Measurements from ENCODE around the gene TFDP2.
"Not testable (repeated sequence)": the region's sequence is repeated elsewhere in the genome, so short reads cannot be mapped to it uniquely, and the experiment has no call there.

DNA sequence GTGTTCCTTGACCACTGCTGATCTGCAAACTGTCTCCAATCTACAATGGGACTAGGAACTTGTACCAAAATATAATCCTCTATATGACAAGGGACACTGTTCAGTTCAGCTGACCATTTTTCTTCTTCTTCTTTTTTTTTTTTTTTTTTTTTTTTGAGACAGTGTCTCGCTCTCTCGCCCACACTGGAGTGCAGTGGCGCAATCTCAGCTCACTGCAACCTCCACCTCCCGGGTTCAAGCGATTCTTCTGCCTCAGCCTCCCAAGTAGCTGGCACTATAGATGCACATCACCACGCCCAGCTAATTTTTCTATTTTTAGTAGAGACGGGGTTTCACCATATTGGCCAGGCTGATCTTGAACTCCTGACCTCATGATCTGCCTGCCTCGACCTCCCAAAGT is 174.6 kb downstream of the TFDP2 start:
- not testable (repeated sequence) for TF ChIP-seq ZFP3 (CRISPR knock-in tag; IDR thresholded peaks at IDR 0.05); ZNF70 (CRISPR knock-in tag; IDR thresholded peaks at IDR 0.05); ZNF565 (CRISPR knock-in tag; conservative IDR thresholded peaks at IDR 0.05; ENCODE audit: low read depth); ZFP30 (CRISPR knock-in tag; IDR thresholded peaks at IDR 0.05)
